ENCODE results near the gene CRYBB1.

Gene CRYBB1

DNA sequence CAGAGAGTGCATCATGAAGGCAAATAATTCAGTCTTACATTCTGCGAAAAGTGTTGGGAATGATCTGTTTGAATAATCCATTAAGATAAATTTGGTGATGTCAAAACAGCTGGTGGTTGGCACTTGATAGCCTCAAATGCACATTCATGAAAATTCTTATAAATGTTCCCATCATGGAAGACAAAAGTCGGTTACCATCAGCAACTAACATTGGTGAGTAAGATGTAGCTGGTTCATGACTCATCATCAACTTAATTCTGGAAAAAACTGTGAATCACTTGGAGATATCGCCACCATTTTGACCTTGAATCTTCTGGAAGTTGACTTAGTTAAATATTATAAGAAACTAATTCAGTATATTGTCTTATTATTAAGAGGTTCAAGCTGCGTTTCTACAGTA lies 11.2 kb downstream of the CRYBB1 start:
- DNase-seq (ENCODE audit: low spot score): peak; percentile 75

- DNase-seq (ENCODE audit: low spot score): no peak
Measured at GRCh38 chr22:26604368-26604767, 13.5 kb downstream of the CRYBB1 start.

DNA sequence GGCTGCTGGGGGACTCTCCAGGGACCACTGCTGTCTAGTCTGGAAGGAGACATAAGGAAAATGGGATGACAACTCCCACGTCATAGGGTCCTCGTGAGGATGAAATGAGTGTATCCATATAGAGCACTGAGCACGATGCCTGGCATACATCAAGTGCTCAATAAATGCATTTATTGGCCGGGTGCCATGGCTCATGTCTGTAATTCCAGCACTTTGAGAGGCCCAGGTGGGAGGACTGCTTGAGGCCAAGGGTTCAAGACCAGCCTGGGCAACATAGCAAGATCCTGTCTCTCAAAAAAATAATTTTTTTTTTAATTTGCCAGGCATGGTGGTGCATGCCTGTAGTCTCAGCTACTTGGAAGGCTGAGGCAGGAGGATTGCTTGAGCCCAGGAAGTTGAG lies 15.7 kb downstream of the CRYBB1 start:
- no peak for DNase-seq (ENCODE audit: low spot score)

DNA sequence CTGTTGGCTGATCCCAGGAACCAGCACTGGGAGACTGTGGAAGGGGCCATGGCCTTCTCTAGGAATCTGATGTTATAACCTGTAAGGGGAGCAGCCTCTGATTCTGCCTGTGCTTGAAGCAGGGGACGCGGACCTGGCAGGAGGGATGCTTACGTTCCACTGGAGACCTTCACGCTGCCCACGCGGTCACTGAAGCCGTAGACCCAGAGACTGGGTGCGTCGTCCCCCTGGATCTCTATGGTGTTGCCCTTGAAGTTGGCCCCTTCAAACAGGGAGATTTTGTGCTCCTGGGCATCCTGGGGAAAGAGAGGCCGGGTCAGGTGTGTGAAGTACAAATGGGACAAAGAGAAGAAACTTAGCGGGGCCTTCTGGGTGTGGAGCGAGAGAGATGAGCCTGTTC lies 16.1 kb downstream of the CRYBB1 start:
- DNase-seq (ENCODE audit: low spot score): no peak

GRCh38 chr22:26599505-26599904 lies 18.3 kb downstream of the CRYBB1 start:
- DNase-seq (ENCODE audit: low spot score): no peak

DNA sequence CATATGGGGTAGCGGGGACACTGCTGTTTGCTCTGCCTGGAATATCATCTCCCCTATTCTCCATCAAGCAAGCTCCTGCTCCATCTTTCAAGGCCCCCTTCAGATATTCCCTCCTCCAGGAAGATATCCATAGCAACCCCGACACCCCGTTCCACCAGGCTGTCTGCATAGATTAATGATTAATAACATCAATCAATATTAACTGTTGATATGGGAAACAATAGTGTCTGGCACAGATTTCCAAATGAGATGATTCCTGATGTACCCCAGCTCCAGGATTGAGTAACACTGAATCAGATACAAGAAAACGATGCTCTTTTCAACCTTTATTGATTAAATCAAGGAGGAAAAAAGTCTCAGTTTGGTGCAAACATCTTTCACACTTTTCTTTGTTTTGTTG lies 20.3 kb downstream of the CRYBB1 start:
- DNase-seq (ENCODE audit: low spot score): no peak

- DNase-seq (ENCODE audit: low spot score): no peak
Measured at GRCh38 chr22:26597026-26597425, 20.8 kb downstream of the CRYBB1 start.

GRCh38 chr22:26593763-26594162 lies 24.1 kb downstream of the CRYBB1 start:
- no peak for DNase-seq (ENCODE audit: low spot score)

- no peak for DNase-seq (ENCODE audit: low spot score)
Measured at GRCh38 chr22:26592421-26592891, 25.4 kb downstream of the CRYBB1 start.

DNA sequence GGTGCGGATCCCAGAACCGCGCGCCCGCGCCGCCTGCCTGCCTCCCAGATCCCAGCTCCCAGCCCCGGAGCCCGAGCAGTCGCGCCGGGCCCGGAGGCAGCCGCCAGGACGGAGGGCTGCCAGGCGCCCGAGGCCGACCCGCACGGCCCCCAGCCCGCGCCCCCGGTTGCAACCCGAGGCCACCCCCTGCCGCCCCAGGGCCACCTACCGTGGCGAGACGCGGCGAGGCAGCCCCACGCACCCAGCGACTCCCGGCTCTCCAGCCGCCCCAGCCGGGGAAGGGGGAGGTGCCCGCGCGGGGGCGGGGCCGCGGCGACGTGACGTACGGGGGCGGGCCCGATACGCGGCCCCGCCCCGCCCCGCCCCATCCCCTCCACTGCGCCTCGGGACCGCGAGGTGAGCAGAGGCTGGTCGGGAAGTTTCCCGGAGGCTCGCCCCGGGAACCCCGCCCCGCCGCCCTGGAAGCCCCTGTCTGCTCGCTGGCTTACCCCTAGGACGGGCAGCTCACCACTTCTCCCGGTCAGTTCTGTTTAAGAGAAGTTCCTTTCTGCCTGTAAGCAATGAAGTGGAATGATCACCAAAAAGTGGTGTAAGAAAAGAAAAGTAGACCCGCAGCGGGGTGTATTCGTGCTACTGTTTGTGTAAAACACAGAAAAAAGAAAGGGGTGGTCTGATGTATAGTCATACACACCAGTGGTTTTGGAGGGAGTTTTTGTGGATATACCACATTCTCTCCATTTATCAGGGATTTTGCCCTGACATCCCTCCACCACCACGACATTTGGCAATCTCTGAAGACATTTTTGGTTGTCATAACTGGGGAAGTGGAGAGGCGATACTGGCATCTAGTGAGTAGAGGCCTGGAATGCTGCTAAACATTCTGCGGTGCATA lies 27.7 kb downstream of the CRYBB1 start, which contains the start of gene TPST2:
TPST2 (minus strand) TSS at position 288 of the 892 bp plus-strand sequence. CDS start 48,502 bp downstream, outside the sequence.
- DNase-seq (ENCODE audit: low spot score): peak; percentile 76

GRCh38 chr22:26589367-26589844 lies 28.4 kb downstream of the CRYBB1 start:
- peak; percentile 57 for DNase-seq (ENCODE audit: low spot score)

- DNase-seq (ENCODE audit: low spot score): no peak
Measured at GRCh38 chr22:26588729-26589366, 29.0 kb downstream of the CRYBB1 start.

DNA sequence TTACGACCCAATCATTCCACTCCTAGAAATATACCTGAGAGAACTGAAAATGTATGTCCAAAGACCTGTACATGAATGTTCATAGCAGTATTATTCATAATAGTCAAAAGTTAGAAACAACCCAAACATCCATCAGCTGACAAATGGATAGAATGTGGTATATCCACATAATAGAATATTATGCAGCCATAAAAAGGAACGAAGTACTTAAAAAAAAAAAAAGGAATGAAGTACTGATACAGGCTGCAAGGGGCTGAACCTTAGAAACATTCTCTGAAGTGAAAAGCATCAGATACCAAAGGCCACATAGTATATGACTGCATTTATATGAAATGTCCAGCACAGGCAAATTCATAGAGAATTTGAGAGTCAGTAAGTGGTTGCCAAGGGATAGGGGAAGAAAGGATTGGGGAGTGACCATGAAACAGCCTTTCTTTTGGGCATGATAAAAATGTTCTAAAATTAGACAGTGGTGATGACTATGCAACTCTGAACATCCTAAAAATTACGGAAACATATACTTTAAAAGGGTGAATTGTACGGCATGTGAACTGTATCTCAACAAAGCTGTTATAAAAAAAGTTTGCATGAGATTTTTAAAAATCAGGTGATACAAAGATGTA lies 29.7 kb downstream of the CRYBB1 start:
- no peak for DNase-seq (ENCODE audit: low spot score)

DNA sequence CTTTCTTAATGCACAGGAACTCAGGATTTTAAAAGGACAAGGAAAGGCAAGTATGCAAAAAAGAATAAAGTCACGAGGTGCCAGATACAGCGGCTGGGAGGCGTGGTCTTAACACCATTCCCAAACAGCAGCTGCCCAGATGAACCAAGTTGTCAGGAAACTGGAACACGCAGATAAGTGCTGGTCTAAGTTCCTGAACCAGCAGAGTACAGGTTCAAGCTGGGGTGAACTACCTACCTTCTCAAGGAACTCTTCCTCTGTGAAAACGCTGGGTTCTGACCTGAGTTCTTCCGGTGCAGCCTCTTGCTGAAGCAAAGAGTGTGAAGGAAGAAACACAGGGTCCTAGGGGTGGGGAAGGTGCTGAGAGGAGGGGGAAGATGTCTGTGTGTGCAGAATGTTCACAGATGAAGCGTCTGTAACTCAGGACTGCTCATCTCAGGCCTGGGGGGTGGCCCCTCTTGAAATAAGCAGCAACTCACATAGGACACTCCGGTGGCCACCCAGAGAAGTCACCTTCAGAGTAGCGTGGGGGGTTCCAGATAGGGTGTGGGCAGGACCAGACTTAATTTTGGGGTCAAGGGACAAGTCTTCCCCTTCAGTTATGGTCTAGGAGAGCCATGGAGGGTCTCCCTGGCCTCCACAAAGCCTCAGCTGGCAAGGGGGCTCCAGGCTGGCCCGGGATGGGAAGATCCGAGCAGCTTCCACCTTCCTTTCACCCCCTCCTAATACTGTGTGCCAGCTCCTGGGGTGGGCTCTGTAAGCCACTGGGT lies 31.1 kb downstream of the CRYBB1 start:
- no peak for DNase-seq (ENCODE audit: low spot score)

GRCh38 chr22:26585104-26585790 lies 32.6 kb downstream of the CRYBB1 start:
- peak; percentile 32 for DNase-seq (ENCODE audit: low spot score)

DNA sequence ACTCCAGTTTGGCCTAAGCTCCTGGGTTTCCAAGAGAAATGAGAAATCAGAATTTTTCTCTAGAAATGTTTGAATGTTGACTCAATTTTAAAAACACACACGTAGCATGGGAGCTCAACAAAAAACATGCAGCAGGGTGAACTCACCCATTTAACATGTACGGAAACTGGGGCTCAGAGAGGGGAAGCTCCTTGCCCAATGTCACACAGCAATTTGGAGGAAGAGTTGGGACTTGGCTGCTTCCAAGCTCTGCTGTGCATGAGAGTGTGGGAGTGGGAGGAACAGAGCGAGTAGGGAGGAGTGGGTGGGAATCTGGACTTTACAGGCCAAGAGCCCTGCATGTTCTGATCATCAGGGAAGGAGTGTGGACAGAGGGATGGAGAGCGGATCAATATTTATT lies 33.8 kb downstream of the CRYBB1 start:
- DNase-seq (ENCODE audit: low spot score): no peak

DNA sequence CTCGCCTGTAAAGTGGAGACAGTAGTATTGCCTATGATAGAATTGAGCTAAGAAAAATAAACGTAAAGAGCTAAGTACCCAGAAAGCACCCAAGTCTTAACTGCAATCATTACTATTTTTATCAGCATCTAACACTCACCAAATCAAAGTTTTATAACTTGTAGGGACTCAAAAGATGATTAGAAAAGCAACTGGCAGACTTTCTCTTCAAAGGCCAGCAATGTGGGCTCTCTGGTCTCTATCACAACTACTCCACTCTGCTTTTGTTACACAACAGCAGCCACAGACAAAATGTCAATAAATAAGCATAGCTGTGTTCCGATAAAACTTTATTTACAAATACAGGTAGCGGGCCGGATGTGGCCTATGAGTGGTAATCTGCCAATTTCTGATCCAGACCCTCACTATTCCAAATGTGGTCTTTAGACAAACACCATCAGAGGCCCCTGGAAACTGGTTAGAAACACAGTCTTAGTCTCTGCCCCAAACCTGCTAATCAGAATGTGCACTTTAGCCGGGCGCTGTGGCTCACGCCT lies 36.1 kb downstream of the CRYBB1 start:
- DNase-seq (ENCODE audit: low spot score): no peak

- DNase-seq (ENCODE audit: low spot score): no peak
Measured at GRCh38 chr22:26581026-26581425, 36.8 kb downstream of the CRYBB1 start.

GRCh38 chr22:26580240-26580962 lies 37.4 kb downstream of the CRYBB1 start:
- no peak for DNase-seq (ENCODE audit: low spot score)

GRCh38 chr22:26579331-26579886 lies 38.4 kb downstream of the CRYBB1 start:
- DNase-seq (ENCODE audit: low spot score): no peak
